ENCODE measurements around the gene LZTR1.
"Not testable (repeated sequence)": the region's sequence is repeated elsewhere in the genome, so short reads cannot be mapped to it uniquely, and the experiment has no call there.

Gene LZTR1

DNA sequence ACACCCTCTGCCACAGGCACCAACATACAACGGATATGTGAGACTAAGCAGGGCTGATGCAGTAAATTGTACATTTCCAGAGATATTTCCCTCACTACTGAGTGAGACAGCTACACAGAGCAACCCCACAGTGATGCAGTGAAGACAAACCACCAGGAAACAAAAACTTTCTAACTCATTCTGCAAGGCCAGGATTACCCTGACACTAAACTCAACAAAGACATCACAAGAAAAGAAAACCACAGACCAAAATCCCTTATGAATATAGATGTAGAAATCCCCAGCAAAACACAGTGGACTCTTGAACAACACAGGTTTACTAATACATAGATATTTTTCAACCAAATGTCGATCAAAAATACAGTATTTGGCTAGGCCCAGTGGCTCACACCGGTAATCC, 51.8 kb downstream of the LZTR1 start:
- DNase-seq (ENCODE audit: low read depth in 2 of 2): no peak

DNA sequence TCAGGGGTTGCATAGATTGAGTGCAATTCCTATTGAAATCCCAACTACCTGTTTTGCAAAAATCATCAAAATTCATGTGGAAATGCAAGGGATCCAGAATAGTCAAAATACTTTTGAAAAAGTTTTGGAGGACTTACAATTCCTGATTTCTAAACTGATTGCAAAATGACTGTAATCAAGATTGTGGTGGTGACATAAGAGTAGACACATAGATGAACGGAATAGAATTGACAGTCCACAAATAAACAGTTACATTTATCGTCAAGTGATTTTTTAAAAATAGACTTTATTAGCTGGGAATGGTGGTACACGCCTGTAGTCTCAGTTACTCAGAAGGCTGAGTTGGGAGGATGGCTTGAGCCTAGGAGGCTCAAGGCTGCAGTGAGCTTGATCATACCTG, 52.9 kb downstream of the LZTR1 start:
- no peak for DNase-seq (ENCODE audit: low read depth in 2 of 2)

DNA sequence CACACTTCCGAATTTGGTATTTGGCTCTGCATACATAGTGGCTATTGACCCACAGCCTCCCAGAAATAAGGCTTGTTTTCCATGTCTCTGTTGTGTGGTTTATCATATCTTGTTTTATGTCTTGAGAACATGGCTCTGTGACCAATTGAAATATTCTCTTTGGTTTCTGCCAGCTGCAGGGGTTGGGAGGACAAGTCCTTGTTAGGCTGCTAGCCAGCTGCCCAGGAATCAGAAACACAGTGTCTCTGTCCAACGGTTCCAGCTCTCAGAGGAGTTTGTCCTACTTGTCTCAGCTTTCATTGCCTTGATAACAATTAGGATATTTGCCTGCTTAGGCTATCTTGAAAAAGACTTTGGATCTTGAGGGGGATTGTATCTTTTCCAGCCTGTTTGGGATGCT, 56.3 kb downstream of the LZTR1 start:
- DNase-seq (ENCODE audit: low read depth in 2 of 2): no peak

DNA sequence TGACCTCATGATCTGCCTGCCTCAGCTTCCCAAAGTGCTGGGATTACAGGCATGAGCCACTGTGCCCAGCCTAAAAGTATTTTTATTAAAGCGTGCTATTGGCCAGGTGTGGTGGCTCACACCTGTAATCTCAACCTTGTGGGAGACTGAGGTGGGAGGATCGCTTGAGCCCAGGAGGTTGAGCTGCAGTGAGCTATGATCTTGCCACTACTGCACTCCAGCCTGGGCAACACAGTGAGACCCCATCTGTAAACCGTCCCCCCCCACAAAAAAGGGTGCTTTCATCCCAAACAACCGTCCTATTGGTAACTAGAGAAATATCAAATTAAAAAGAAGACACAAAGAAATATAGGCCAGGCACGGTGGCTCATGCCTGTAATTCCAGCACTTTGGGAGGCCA, 57.1 kb downstream of the LZTR1 start:
- DNase-seq (ENCODE audit: low read depth in 2 of 2): not testable (repeated sequence)

GRCh38 chr22:21041937-21042336, 59.8 kb downstream of the LZTR1 start:
- DNase-seq (ENCODE audit: low read depth in 2 of 2): peak in 1 of 2 experiments; percentile 18

- no peak for DNase-seq (ENCODE audit: low read depth in 2 of 2)
These were observed 61.1 kb downstream of the LZTR1 start for GRCh38 chr22:21042978-21043859.

DNA sequence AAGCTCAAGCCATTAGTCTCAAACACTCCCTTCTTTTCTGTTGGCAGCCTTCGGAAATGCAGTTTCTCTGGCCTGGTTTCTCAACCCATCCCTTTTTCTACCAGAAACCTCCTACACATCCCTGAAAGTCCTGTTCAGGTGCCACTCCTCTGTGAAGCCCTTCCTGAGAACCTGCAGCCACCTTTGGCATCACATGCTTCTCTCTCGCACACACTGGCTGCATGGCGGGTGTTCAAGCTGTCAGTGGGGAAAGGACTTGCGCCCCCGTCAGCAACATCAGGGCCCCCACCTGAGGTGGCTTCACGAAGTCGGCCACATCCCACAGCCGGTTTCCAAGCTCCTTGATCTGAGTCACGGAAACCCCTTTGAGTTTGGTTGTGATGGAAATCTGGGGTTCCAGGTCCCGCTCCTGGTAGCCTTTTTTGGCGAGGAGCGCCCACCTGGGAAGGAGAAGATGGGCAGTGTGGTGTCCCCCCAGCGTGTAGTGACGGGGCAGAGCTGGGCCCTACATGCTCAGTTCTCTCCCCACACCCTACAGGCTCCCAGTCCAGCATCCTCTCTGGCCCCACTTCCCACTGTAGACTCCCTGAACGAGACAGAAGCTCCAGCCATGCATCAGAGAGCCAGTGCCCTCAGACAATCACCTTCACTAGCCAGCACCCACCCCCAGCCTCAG, 61.9 kb downstream of the LZTR1 start:
- no peak for DNase-seq (ENCODE audit: low read depth in 2 of 2)

DNA sequence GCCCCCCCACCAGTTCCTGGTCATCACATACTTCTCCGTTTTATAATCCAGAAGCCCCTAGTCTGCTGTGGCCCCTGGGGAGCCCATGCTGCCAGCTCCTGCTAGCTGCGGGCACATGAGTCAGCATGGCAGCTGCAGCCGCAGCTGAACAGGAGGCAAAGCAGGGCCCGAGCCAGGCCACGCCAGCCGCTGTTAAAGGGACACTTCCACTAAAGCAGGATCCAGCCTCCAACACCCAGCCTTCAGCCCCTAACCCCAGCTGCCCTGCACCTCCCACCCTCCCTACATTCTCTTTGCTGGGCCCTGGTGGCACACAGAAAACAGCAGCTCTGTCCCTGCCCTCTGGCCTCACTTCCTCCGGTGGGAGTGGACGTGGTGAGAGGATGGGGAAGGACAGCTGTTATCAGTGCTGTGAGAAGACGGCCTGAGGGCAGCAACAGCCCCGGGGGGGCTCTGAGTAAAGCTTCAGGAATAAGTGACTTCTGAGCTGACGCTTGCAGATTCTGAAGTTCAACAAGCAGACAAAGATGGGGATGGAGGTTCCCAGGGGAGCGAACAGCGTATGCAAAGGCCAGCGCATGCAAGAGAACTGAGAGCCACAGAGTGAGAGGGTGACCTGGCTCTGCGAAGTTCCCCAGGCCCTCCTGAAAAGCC, 63.0 kb downstream of the LZTR1 start:
- peak in 1 of 2 experiments; percentile 24 for DNase-seq (ENCODE audit: low read depth in 2 of 2)

DNA sequence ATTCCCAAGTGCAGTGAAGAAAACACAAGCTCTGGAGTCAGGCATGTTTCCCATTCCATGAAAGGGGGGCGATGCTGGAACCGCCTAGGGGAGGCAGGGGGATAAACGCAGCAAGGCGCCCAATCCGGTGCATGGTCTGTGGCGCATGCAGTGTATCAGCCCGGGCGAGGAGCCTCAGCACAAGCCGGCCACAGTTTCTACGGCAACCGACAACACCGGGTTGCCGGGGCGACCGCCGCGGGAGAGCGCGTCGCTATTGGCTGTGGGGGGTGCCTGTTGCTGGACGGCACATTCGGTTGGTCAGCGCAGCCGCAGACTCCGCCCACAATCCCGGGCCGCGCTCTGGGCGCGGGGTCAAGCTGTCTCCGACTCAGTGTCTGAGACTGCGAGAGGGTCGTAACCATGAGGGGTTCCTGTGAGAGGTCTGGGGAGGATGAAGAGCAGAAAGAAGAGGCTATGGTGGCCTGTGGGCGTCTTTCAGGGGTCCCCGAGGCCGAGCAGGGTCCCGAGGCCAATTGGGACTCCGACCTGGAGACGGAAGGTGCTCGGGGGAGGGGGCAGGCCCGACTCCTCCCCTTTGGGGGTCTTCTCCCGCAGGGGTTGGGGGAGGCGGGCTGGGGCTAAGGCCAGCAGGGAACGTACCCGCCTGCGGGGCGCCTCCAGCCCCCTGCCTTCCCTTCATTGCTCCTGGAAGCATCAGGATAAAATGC, 63.6 kb downstream of the LZTR1 start, which contains the start of gene LRRC74B:
Gene LRRC74B (plus strand): TSS at position 362 of the 710 bp plus-strand sequence. CDS start 41 bp downstream, at position 403.
- DNase-seq (ENCODE audit: low read depth in 2 of 2): peak; percentile 79 to 81

DNA sequence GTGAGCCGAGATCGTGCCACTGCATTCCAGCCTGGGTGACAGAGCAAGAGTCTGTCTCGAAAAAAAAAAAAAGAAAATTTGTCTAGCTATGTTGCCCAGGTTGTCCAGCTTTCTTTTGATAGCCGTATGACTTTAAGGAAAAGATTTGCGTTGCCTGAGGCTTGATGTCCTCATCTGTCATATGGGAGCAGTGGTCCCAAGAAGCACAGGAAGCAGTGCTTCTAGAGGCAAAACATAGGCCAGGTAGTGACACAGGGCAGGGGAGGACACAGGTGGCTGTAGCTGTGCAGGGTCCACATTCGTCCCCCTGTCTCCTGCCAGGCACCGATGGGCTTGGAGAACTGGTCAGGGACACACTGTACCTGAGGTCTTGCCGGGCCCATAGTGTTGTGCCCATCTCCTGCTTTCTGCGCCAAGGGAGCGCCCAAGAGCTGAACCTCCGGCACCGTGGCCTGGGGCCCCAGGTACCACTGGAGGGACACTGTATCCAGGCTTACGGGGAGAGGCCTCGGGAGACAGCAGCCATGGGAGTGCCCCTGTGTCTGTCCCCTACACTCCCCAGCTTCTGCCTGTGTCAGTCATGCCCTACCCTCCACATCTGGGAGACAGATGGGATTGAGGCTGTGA, 65.1 kb downstream of the LZTR1 start:
- no peak for DNase-seq (ENCODE audit: low read depth in 2 of 2)

- DNase-seq (ENCODE audit: low read depth in 2 of 2): no peak
These were observed 65.6 kb downstream of the LZTR1 start for GRCh38 chr22:21047730-21048129.

GRCh38 chr22:21048448-21048847, 66.4 kb downstream of the LZTR1 start:
- not testable (repeated sequence) for DNase-seq (ENCODE audit: low read depth in 2 of 2)
